T-helper 2 cell treated with Interferon-gamma antibody and Interleukin-4, amounts not matched to agents 100 ng/mL and 5 ng/mL, for 36 hours (primary cell): ENCODE results near the gene ZBTB5. TPM values are rescaled to one million over a fixed set of nuclear protein-coding genes. Genes with fewer than 3 reads are reported as not detected.

Experiments
- intact Hi-C: fragments of 100-400 bp; cut with micrococcal nuclease; formaldehyde crosslinking; loops from one replicate; pipeline ENCODE4 v1.15.1; 2023
- total RNA-seq: library from RNA; stranded (reverse); gene quantifications from 2 replicates; pipeline ENCODE4 v1.2.3, GENCODE V29; 2022

ZBTB5 gene
- total RNA-seq, 1 donor from 2014 or later: 10.3 TPM

DNA sequence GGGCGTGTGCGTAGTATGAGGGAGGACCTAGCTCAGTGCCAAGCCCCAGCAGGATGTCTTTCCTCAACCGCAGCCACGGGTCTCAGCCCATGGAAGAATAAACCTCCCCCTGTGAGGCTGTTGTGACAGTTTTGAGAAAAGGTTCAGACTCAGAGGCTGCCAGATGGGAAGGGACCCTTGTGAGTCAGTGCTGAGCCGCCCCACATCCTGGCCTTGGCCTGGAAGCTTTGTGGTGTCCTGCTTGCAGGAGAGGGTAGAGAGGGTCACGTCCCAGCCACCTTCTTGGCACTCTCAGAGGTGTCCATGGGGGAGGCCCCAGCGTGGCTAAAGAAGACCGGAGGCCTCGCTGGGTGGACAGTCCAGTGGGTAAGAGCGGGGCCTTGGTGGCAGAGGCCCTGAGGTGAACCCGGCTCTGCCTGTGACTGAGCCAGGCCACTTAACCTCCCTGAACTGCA, 39.9 kb downstream of the ZBTB5 start:
- intact Hi-C loops: no loop called here

DNA sequence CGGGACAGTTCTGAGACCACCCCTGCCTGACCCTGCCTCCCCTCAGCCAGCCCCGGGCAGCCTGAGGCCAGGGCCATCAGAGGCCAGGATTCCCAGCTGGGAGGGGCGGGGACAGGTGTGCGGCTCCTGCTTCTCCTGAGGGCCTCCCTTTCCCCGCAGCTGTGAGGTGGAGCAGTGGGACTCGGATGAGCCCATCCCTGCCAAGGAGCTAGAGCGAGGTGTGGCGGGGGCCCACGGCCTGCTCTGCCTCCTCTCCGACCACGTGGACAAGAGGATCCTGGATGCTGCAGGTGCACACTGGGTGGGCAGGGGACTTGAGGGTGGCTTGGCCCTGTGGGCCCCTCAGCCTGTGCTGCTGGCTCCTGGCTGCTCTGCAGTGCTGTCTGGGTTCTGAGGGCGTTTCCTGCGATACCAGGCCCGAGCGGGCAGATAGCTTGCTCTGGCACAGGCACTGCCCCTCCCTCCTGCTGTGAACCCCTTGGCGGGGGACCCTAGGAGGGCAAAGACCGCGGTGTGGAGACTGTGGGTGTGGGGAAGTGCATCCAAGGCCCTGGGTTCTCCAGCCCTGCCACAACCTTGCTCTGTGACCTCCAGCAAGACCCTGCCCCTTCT, 40.5 kb downstream of the ZBTB5 start:
- intact Hi-C loops: no loop called here

DNA sequence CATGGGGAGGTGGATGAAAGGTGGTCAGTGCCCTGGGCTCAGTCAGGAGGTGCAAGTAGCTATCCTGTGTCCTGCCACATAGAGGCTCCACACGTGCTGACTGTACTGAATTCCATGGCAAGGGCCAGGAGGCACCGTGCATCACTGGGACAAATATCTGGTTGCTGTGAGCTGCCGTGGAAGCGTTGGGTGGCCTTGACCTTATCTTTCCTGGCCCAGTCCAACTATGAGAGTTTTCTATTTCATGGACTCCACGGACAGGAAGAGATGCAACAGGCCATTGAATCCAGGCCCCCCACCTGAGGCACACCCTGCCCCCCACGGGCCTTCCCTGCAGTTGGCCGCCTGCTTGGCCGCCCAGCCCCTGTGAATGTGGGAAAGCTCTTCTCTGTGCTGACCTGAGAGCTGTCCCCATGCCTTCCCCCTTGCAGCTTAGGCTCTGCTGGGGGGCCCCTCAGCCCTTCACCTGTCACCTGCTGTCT, 41.0 kb downstream of the ZBTB5 start:
- intact Hi-C loops: no loop called here

DNA sequence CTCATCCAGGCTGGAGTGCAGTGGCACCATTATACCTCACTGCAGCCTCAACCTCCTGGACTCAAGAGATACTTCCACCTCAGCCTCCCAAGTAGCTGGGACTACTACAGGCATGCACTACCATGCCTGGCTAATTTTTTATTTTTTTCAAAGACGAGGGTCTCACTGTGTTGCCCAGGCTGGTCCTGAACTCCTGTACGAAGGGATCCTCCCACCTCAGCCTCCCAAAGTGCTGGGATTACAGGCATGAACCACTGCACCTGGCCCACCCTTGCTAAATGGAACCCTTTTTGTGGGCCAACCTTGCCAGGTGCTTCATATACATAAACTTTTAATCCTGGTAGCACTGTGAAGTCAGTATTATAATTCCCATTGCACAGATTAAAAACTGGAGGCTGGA, 41.7 kb downstream of the ZBTB5 start:
- intact Hi-C loops: loop anchor here (2.0 kb wide), 1 partner anchor 61 kb away; the partner anchor contains the start of gene POLR1E

DNA sequence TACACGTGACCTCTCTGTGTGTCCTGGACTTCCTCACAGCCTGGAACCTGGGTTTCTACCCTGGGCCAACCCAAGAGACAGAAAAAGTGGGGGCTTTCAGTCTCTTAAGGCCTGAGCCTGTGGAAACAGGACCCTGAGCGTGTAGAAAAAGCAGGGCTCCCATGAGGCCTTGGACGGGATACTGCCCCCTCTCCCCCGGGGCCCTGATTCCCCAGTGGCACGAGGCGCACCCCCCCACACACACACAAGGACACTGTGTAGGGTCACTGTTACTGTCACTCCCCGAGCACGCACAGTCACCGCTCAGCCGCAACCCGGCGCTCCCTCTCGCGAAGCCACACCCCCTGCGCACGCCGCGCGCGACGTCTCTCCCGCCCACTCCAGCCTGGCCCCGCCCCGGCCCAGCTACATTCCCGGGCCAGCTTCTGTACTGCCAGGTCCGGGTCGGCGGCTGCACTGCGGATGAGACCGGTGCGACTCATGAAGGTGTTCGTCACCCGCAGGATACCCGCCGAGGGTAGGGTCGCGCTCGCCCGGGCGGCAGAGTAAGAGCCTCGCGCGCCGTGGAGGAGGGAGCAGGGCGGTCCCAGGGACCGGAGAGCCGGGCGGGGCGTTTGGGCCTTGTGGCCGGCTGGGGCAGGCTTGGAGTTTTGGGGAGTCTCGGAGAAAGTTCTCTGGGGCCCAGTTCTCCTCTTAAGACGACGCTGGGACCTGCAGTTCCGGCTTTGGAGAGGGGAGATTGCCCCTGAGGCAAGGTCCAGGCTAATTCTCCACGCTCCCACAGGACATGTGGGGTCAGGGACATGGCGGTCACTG, 42.8 kb downstream of the ZBTB5 start, which contains the start of gene GRHPR:
Gene GRHPR (plus strand): TSS at position 408 of the 816 bp plus-strand sequence. CDS start 55 bp downstream, at position 463.
- intact Hi-C loops: loop anchor here (1.0 to 2.0 kb wide), 2 partner anchors 43 to 62 kb away; partner anchors contain the start of genes POLR1E and ZBTB5

DNA sequence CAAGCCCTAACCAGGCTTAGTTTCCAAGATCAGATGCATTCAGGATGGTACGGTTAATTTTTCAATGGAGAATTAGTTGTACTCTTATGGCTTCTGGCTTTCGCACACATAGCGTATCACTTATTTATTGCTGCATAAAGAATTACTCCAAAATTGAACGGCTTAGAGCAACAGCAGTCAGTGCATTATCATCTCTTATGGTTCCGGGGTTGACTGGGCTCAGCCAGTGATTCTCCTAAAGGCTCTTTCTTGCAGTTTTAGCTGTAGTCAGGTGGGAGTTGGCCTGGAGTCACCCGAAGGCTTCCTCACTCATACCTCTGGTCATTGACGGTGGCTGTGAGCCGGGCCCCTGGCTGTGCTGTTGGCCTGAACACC, 43.3 kb downstream of the ZBTB5 start:
- intact Hi-C loops: loop anchor here (1.0 to 2.0 kb wide), 2 partner anchors 43 to 63 kb away; partner anchors contain the start of genes POLR1E and ZBTB5

DNA sequence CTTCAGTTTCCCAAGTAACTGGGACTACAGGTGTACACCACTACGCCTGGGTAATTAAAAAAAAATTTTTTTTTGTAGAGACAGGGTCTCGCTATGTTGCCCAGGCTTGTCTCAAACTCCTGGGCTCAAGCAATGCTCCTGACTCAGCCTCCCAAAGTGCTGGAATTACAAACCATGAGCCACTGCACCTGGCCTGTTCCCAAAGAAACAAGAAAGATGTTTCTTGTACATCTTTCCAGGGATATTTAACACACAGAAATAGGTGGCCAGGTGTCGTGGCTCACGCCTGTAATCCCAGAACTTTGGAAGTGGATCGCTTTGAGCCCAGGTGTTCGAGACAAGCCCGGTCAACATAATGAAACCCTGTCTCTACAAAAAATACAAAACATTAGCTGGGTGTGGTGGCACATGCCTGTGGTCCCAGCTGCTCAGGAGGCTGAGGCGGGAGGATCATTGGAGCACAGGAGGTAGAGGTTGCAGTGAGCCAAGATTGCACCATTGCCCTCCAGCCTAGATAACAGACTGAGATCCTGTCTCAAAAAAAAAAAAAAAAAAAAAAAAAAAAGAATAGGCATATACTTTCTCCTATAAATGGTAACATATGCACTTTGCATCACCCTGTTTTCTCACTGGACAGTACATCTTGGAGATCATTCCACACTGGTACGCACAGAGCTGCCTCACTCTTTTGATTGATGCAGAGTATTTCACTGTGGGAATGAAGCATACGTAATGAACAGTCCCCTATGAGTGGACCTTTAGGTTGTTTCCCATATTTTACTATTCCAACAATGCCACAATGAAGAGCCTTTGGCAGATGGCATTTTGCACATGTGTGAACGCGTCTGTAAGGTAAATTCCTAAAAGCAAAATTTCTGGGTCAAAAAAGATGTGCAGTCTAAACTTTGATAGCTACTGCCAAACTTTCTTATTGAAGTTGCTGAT, 44.7 kb downstream of the ZBTB5 start:
- intact Hi-C loops: no loop called here

DNA sequence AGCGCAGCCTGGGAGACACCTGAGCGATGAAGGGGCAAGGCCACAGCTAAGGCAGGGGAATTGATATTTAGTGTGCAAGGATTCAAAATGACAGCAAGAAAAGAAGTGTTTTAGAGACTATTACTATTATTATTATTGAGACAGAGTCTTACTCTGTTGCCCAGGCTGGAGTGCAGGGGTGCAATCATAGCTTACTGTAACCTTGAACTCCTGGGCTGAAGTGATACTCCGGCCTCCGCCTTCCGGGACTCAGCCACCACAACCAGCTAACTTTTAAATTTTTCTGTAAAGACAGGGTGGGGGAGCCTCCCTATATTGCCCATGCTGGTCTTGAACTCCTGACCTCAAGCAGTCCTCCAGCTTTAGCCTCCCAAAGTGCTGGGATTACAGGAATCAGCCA, 46.0 kb downstream of the ZBTB5 start:
- intact Hi-C loops: loop anchor here (5.0 kb wide), 1 partner anchor 173 kb away; the partner anchor contains the start of gene TOMM5

DNA sequence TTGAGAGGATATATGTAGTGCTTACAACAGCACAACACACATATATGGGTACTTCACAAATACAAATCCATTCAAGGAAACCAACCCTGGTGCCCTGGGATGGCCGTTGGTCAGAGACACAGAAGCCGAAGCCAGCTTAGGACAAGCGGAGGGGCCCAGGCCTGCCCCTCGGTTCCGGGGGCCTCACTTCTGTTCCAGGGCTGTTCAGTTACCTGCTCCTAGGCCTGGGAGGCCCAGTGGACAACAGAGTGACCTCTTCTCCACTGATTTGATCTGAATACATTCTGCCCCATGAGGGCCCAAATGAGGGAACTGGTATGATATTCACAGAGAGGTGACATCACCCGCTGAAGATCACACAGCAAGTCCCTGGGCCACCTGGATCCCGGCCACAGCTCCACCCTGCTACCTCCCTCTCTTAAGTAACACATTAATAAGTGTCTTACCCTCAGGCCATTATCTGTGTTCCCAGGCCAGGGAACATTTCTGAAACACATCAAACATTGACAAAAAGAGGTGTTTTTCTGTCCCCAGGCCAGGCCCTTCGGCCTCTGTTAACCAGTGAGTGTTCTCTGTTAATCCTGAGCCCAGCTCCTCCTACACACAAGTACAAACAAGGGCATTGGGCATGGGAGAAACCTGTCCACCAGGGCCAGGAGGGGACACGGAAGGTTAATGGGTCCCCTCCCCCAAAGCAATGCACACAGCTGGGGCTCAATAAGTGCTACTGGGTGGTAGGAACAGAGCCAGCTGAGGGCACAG, 47.2 kb downstream of the ZBTB5 start:
- intact Hi-C loops: loop anchor here (5.0 kb wide), 1 partner anchor 174 kb away; the partner anchor contains the start of gene TOMM5

DNA sequence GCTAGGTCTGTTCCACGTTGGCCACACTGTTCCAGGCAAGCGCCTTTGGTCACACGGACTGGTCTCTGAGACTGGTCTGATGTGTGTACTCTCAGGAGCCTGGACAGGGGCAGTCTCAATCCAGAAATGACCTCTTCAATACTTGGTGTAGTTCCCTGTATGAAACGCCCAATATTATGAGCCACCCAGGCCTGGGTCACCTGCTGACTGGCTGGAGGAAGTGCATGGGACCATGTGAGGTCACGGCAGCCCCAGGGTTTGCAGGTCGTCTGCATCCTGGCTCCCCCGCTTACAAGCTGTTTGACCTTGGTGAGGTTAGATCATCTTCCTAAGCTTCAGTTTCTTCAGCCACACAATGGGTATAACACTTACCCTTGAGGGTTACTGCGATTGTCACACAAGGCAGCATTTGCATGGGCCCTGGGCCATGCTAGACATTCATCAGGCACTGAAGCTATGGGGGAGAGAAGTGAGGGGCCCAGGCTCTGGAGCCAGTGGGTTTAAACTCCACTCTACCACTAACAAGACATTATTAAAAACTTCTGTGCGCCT, 47.9 kb downstream of the ZBTB5 start:
- intact Hi-C loops: loop anchor here (5.0 kb wide), 1 partner anchor 175 kb away; the partner anchor contains the start of gene TOMM5

DNA sequence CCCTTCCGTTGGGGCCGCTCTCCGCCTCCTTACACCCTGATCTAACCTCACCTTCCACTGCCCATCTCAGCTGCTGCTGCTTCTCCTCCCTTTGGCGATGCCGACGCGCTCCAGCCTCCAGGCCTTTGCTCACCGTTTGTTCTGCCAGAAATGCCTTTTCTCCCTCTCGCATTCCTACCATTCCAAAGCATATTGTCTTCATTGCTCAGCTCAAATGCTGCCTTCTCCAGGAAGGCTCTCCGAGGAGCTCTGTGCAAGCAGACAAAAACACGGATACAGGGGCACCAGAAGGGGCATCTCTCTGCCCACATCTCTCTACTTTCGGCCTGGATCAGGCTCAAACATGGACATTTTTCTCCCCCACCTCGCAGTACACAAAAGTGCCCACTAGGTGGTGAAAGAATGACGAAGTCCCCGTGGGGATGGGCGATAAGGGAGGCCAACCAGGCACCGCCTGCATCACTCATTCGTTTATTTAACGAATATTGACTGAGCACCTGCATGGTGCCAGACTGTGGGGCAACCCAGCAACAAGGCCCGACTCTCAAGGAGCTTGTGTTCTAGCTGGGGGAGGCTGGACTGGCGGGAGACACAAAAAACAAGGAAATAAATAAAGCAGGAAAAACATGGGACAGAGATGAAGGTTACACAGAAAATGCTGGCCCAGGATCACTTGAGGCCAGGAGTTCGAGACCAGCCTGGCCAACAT, 50.1 kb downstream of the ZBTB5 start:
- intact Hi-C loops: loop anchor here (5.0 kb wide), 1 partner anchor 177 kb away; the partner anchor contains the start of gene TOMM5

DNA sequence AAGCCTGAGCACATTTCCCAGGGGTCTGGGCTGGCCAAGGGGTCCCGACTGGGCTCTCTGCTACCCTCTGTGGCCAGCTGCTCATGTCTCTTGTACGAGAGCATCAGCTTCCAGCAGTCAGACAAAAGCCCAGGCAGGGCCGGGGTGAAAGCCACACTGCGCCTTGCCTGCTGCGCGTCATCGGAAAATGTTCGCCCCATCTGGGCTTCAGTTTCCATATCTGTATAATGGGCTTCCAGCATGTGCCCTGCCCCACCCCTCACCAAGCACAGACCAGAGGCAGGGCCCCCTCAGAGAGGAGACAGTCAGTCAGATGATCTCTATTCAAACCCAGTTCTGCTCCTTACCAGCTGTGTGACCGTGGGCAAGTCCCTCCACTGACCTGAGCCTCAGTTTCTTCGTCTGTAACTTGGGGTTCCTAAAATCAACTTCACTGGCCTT, 50.7 kb downstream of the ZBTB5 start:
- intact Hi-C loops: no loop called here

DNA sequence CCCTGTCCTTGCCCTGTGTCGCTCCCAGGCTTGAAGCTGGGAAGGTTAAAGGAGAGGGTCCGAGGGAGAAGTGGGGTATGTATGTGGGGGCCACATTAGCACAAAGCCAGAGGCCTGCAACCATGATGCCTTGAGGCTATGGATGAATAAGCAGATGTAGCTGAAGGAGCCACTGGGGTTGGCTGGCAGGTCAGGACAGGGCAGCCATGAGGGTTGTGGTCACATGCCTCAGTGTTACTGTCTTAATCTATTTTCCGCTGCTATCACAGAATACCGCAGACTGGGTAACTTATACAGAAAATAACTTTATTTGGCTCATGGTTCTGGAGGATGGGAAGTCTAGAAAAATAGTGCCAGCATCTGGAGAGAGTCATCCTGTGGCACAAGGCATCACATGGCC, 51.9 kb downstream of the ZBTB5 start:
- intact Hi-C loops: no loop called here

DNA sequence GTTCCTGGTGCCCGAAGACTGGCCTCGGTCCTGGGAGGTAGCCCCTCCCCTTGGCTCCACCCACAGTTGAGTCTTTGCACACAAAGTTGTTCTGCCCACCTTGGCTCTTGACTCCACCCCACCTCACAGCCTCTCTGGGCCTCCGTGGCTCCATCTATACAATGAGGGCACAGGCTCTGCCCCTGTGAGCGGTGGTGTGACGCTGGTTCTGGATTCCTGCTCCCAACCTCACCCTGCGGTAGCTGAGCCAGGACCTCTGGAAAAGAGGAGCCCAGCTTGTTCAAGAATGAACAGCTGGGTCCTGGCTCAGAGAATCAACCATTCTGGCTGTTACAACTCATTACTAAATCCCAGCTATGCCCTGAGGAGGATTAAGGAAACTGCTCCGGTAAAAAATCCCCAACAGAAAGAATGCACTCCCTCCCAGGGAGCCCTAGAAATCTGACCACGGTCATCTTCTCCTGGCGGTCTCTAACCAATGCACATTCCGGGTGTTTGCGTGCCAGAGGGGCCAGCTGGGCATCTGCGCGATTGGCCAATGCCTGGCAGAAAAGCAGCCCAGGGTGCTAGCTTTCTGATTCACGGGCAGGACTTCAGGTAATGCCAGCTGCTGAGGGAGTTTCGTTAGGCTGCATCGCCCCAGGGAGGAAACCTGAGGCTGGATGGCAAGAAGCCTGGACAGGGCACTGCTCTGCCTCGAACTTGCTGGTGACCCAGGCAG, 52.7 kb downstream of the ZBTB5 start:
- intact Hi-C loops: no loop called here

DNA sequence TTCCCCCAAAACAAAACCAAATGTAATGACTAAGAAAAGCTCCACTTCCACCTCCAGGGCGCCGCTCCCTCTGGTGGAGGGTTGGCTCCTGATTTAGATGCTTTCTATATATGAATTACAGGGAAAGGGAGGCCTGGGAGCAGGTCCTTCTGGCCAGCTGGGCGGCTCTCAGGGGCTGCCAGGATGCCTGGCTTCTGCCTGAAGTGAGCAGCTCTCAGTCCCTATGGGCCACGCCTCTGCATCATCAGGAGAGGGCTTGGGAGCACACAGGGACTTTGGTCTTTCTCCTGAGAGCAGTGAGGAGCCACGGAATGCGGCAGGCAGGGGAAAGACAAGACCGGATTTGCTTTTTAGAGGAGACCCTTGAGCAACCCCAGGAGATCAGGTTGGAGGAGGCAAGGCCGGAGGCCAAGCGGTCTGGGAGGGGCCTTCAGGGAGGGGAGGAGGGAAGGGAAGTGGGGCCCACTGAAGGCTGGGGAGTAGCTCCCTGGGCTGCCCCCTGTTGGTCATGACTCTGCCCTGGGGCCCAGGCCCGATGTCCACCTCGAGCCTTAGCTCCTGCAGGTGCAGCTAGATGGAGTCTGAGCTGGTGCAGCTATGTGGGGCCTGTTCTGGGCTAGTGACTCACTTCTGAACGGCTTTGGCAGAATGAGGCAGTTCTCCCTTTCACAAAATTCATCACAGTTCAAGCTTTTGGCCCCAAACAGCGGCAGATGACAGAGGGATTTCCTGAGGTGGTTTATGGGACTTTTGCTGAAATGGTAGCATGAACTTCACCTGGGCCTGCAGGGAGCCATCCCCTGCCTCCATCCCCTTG, 54.1 kb downstream of the ZBTB5 start:
- intact Hi-C loops: no loop called here

DNA sequence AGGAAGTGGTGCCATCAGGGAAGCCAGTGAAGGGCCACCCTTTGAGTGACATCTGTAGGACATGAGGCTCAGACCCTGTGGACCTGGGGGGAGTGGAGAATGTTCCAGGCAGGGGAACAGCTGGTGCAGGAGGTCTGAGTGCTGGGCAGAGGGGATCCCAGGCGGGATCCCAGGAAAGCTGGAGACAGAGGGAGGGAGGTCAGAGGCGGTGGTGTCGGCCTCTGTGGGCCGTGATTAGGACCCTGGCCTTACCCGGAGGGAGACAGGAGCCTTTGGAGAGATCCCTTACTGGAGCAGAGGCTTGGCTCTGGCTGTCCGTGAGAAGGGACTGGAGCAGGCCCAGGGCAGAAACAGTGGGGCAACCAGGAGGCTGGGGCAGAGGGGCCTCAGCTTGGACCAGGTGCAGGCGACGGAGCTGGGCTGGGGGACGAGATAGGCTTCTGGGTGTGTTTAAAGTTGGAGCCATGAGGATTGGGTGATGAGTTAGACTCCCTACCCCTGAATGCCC, 54.8 kb downstream of the ZBTB5 start:
- intact Hi-C loops: no loop called here
